GM23338 (cell line): Measurements from ENCODE around the gene ATP5MK. TPM values are rescaled to one million over a fixed set of nuclear protein-coding genes. Genes with fewer than 3 reads are reported as not detected.

ENCODE experiments used
- ATAC-seq: fragments of 200-7000 bp; cut with Tn5 transposase; 3 replicates; pipeline ENCODE4 v1.9.1; 2020
- DNase-seq: peaks from one replicate; pipeline ENCODE4 v3.0.0-alpha.2; 2015; ENCODE audit warnings: low spot score
- H2AFZ ChIP-seq: fragments of 200-600 bp; sonication (generic); 2 replicates; pipeline ENCODE4 v1.8.0; 2016; ENCODE audit warnings: antibody characterized with exemption, mild to moderate bottlenecking, moderate library complexity
- H3F3A ChIP-seq: fragments of 200-600 bp; sonication (generic); replicated peaks from 2 replicates; pipeline ENCODE4 v1.8.0; 2017; ENCODE audit warnings: antibody characterized with exemption, mixed run types, low read depth
- H3K27ac ChIP-seq: fragments of 200-600 bp; sonication (generic); 2 replicates; pipeline ENCODE4 v1.6.1; 2016; ENCODE audit warnings: low read depth
- H3K27me3 ChIP-seq: fragments of 200-600 bp; sonication (generic); 2 replicates; pipeline ENCODE4 v1.8.0; 2016; ENCODE audit warnings: mild to moderate bottlenecking, mixed run types, moderate library complexity; ENCODE audit not compliant: insufficient read depth
- H3K36me3 ChIP-seq: fragments of 200-600 bp; sonication (generic); 2 replicates; pipeline ENCODE4 v1.8.0; 2016; ENCODE audit warnings: mild to moderate bottlenecking; ENCODE audit not compliant: insufficient read depth
- H3K4me1 ChIP-seq: fragments of 200-600 bp; sonication (generic); 2 replicates; pipeline ENCODE4 v1.8.0; 2016; ENCODE audit warnings: mild to moderate bottlenecking, moderate library complexity; ENCODE audit not compliant: insufficient read depth
- H3K4me2 ChIP-seq: fragments of 200-600 bp; sonication (generic); 2 replicates; pipeline ENCODE4 v1.7.1; 2017; ENCODE audit warnings: mixed run types
- H3K4me3 ChIP-seq: fragments of 200-600 bp; sonication (generic); 2 replicates; pipeline ENCODE4 v1.6.1; 2016; ENCODE audit warnings: mixed run types
- H3K79me2 ChIP-seq: fragments of 200-600 bp; sonication (generic); replicated peaks from 2 replicates; pipeline ENCODE4 v1.8.0; 2017; ENCODE audit warnings: mild to moderate bottlenecking; ENCODE audit not compliant: insufficient read depth
- H3K9me2 ChIP-seq: fragments of 200-600 bp; sonication (generic); 2 replicates; pipeline ENCODE4 v1.8.0; 2017; ENCODE audit not compliant: insufficient read depth
- H4K20me1 ChIP-seq: fragments of 200-600 bp; sonication (generic); replicated peaks from 2 replicates; pipeline ENCODE4 v1.8.0; 2017; ENCODE audit warnings: mild to moderate bottlenecking; ENCODE audit not compliant: insufficient read depth
- H3K27ac Mint-ChIP-seq: 2 replicates; pipeline ENCODE4 v1.8.0; 2020; ENCODE audit warnings: inconsistent platforms, mild to moderate bottlenecking, moderate library complexity, mixed read lengths
- H3K27me3 Mint-ChIP-seq: 3 replicates; pipeline ENCODE4 v1.8.0; 2022; ENCODE audit warnings: low read depth, mild to moderate bottlenecking, moderate library complexity, mixed read lengths, inconsistent platforms; ENCODE audit not compliant: insufficient read depth, poor library complexity
- H3K36me3 Mint-ChIP-seq: 3 replicates; pipeline ENCODE4 v1.8.0; 2021; ENCODE audit warnings: low read depth, mild to moderate bottlenecking, inconsistent platforms, moderate library complexity, mixed read lengths
- H3K4me1 Mint-ChIP-seq: 3 replicates; pipeline ENCODE4 v1.8.0; 2020; ENCODE audit warnings: mild to moderate bottlenecking, inconsistent platforms, mixed read lengths
- H3K4me3 Mint-ChIP-seq: 3 replicates; pipeline ENCODE4 v1.8.0; 2021; ENCODE audit warnings: moderate library complexity, mild to moderate bottlenecking, inconsistent platforms, mixed read lengths
- H3K9me3 Mint-ChIP-seq: 3 replicates; pipeline ENCODE4 v1.8.0; 2020; ENCODE audit warnings: moderate library complexity, mild to moderate bottlenecking, inconsistent platforms, mixed read lengths
- CREB1 ChIP-seq: fragments of 250-450 bp; sonication (Bioruptor Pico); IDR thresholded peaks from 2 replicates; pipeline ENCODE4 v1.5.0; 2020; ENCODE audit warnings: low read depth, mild to moderate bottlenecking, moderate library complexity
- CTCF ChIP-seq, 2 experiments: fragments of 200-600 bp in 1 of 2; sonication (generic) in 1 of 2; conservative IDR thresholded peaks; 2 replicates each; pipeline versions ENCODE4 v1.5.1 to v1.6.1; 2016 to 2017; ENCODE audit warnings: antibody characterized with exemption in 2 of 2, low read depth in 2 of 2, mild to moderate bottlenecking in 2 of 2, moderate library complexity in 1 of 2
- ETS1 ChIP-seq: IDR thresholded peaks from 2 replicates; pipeline ENCODE4 v1.6.1; 2016; ENCODE audit warnings: antibody characterized with exemption
- EZH2 ChIP-seq: fragments of 200-600 bp; sonication (generic); IDR thresholded peaks from one replicate; pipeline ENCODE4 v1.8.0; 2017; ENCODE audit warnings: antibody characterized with exemption, mild to moderate bottlenecking, low read depth; ENCODE audit not compliant: unreplicated experiment
- EZH2phosphoT487 ChIP-seq: fragments of 200-600 bp; sonication (generic); IDR thresholded peaks from one replicate; pipeline ENCODE4 v1.8.1; 2018; ENCODE audit warnings: antibody characterized with exemption; ENCODE audit not compliant: unreplicated experiment
- JUNB ChIP-seq: IDR thresholded peaks from one replicate; pipeline ENCODE4 v1.6.1; 2016; ENCODE audit warnings: antibody characterized with exemption; ENCODE audit not compliant: unreplicated experiment
- NANOG ChIP-seq: IDR thresholded peaks from 2 replicates; pipeline ENCODE4 v1.6.1; 2016; ENCODE audit warnings: antibody characterized with exemption, borderline replicate concordance
- POLR2AphosphoS5 ChIP-seq: IDR thresholded peaks from 2 replicates; pipeline ENCODE4 v1.6.1; 2016; ENCODE audit warnings: antibody characterized with exemption, low read depth
- REST ChIP-seq: IDR thresholded peaks from one replicate; pipeline ENCODE4 v1.6.1; 2018; ENCODE audit warnings: antibody characterized with exemption; ENCODE audit not compliant: unreplicated experiment
- STAT1 ChIP-seq: IDR thresholded peaks from one replicate; pipeline ENCODE4 v1.6.1; 2016; ENCODE audit warnings: antibody characterized with exemption; ENCODE audit not compliant: unreplicated experiment
- ZNF114 ChIP-seq: fragments of 250-450 bp; sonication (Bioruptor Pico); IDR thresholded peaks from 2 replicates; pipeline ENCODE4 v1.5.0; 2020; ENCODE audit warnings: mild to moderate bottlenecking, moderate library complexity
- ZNF331 ChIP-seq: fragments of 250-450 bp; sonication (Bioruptor Pico); IDR thresholded peaks from 2 replicates; pipeline ENCODE4 v1.5.0; 2020; ENCODE audit warnings: low read depth, mild to moderate bottlenecking, moderate library complexity
- ZNF462 ChIP-seq: fragments of 250-450 bp; sonication (Bioruptor Pico); IDR thresholded peaks from 2 replicates; pipeline ENCODE4 v1.5.0; 2020; ENCODE audit warnings: mild to moderate bottlenecking, moderate library complexity
- polyA plus RNA-seq: library from polyadenylated mRNA; unstranded; fragments of >200 nt; fragmentation: Nextera tagmentation; extraction: Ambion mirVana; gene quantifications from 2 replicates; pipeline ENCODE4 v1.2.1, GENCODE V29; 2016
- total RNA-seq: library from RNA; depleted of rRNA; stranded (reverse); fragments of >200 nt; shearing (Covaris generic); gene quantifications from 2 replicates; pipeline ENCODE4 v1.2.3, GENCODE V29; 2014

The ATP5MK gene
- total and polyA plus RNA-seq, 2 experiments from 2014 or later = 227 to 1,139 TPM

- TF ChIP-seq ZNF462 = no peak
- TF ChIP-seq CREB1 (CRISPR knock-in tag) = no peak
- TF ChIP-seq NANOG = no peak
- TF ChIP-seq STAT1 = no peak
- TF ChIP-seq JUNB = no peak
- TF ChIP-seq REST = no peak
- TF ChIP-seq CTCF (conservative IDR thresholded peaks at IDR 0.05; ENCODE audit: low read depth in 2 of 2) = no peak
- TF ChIP-seq ZNF331 = no peak
- no peak for TF ChIP-seq ZNF114 (CRISPR knock-in tag)
- TF ChIP-seq EZH2 = no peak
- TF ChIP-seq EZH2phosphoT487 = no peak
- no peak for TF ChIP-seq ETS1
- no peak for TF ChIP-seq POLR2AphosphoS5
- no peaks in the 10 kb centered on the region for H3K9me3 Mint-ChIP-seq
- no peak overlapping the region for H3K4me3 ChIP-seq
- ATAC-seq (no peak), DNase-seq (no peak)
- H3K4me3 Mint-ChIP-seq = no peak overlapping the region
- no peaks in the 10 kb centered on the region for H3K4me1 Mint-ChIP-seq
- no peaks in the 10 kb centered on the region for H3K9me2 ChIP-seq
- no peaks in the 10 kb centered on the region for H3K79me2 ChIP-seq
- peaks cover 5% of the 10 kb centered on the region; the same call in 1 of the 2 replicates for H3F3A ChIP-seq
- peaks cover 24% of the 10 kb centered on the region for H4K20me1 ChIP-seq
- H3K27ac Mint-ChIP-seq = no peak overlapping the region
- H3K36me3 Mint-ChIP-seq = peaks cover 92% of the 10 kb centered on the region
- no peaks in the 10 kb centered on the region for H3K4me1 ChIP-seq
- no peak overlapping the region for H2AFZ ChIP-seq
- no peaks in the 10 kb centered on the region for H3K27me3 ChIP-seq
- no peak overlapping the region for H3K27ac ChIP-seq
- H3K36me3 ChIP-seq = peaks cover 90% of the 10 kb centered on the region
- H3K4me2 ChIP-seq = no peak overlapping the region
- no peaks in the 10 kb centered on the region for H3K27me3 Mint-ChIP-seq
Measured at GRCh38 chr10:103413564-103413963, 17.3 kb upstream of the ATP5MK start.
